Measurements from ENCODE around the gene TUFT1.

GRCh38 chr1:151549199-151549598 lies 9.1 kb downstream of the TUFT1 start:
- TF ChIP-seq, protein P1, sequence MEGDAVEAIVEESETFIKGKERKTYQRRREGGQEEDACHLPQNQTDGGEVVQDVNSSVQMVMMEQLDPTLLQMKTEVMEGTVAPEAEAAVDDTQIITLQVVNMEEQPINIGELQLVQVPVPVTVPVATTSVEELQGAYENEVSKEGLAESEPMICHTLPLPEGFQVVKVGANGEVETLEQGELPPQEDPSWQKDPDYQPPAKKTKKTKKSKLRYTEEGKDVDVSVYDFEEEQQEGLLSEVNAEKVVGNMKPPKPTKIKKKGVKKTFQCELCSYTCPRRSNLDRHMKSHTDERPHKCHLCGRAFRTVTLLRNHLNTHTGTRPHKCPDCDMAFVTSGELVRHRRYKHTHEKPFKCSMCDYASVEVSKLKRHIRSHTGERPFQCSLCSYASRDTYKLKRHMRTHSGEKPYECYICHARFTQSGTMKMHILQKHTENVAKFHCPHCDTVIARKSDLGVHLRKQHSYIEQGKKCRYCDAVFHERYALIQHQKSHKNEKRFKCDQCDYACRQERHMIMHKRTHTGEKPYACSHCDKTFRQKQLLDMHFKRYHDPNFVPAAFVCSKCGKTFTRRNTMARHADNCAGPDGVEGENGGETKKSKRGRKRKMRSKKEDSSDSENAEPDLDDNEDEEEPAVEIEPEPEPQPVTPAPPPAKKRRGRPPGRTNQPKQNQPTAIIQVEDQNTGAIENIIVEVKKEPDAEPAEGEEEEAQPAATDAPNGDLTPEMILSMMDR (IDR thresholded peaks at IDR 0.05): no peak
- TF ChIP-seq EZH2 (IDR thresholded peaks at IDR 0.05; ENCODE audit: borderline replicate concordance, insufficient read depth, low read depth, low read length, poor library complexity, severe bottlenecking): no peak

Measured in B cell (primary cell).